ENCODE data around the gene KIF9.

KIF9 gene

DNA sequence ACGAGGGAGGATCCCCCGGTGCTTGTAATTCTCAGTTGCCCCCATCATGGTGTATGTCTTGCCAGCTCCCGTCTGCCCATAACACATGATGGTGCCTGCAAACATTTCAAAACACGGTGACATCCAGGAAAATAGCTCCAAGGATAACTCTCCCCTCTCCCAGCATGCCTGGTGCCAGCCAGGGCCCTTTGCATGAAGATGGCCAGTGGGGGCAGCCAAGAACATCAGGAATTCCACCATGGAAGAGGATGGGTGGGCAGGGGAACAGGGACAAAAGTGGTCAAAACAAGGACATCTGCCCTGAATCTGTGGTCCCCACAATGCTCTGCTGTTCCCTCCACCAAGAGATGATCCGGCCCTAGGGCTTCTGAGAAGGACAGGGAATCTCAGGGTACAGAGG, 9.0 kb downstream of the KIF9 start:
- no peak overlapping the region for H3K27ac ChIP-seq
- TF ChIP-seq ZFX (IDR thresholded peaks at IDR 0.05), result no peak
- TF ChIP-seq, protein P1, sequence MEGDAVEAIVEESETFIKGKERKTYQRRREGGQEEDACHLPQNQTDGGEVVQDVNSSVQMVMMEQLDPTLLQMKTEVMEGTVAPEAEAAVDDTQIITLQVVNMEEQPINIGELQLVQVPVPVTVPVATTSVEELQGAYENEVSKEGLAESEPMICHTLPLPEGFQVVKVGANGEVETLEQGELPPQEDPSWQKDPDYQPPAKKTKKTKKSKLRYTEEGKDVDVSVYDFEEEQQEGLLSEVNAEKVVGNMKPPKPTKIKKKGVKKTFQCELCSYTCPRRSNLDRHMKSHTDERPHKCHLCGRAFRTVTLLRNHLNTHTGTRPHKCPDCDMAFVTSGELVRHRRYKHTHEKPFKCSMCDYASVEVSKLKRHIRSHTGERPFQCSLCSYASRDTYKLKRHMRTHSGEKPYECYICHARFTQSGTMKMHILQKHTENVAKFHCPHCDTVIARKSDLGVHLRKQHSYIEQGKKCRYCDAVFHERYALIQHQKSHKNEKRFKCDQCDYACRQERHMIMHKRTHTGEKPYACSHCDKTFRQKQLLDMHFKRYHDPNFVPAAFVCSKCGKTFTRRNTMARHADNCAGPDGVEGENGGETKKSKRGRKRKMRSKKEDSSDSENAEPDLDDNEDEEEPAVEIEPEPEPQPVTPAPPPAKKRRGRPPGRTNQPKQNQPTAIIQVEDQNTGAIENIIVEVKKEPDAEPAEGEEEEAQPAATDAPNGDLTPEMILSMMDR (conservative IDR thresholded peaks at IDR 0.05), result no peak

DNA sequence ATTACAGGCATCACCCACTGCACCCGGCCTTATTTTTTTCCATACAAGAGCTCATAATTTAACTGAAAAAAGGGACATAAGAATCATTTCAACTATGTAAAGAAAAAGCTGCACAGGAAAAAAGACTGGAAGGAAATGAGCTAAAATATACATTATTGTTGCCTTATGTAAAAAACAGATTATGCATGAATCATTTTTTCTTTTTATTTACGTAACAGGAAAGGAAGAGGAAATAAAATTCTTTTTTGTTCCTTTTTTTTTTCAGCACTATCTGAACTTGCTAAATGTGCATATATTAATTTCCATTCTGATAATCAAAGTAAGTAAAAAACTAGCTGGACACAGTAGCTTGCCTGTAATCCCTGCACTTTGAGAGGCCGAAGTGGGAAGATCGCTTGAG, 12.1 kb downstream of the KIF9 start:
- no peak for TF ChIP-seq ZFX (IDR thresholded peaks at IDR 0.05)
- TF ChIP-seq, protein P1 (conservative IDR thresholded peaks at IDR 0.05), result no peak
- H3K27ac ChIP-seq, result no peak overlapping the region

DNA sequence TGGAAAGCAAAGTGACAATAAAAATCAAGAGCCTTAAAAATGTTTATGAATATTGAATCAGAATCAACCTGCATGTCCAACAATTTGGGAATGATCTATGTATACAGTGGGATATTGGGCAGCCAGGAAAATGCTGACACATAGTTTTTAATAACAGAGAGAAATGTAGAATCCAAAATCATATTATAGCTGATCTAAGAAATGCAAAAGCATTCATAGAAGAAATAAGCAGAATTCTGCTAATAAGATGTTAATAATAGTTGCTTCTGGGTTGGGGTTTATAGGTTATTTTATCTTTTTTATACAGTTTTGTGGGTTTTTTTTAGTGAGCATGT, 15.1 kb downstream of the KIF9 start:
- TF ChIP-seq, protein P1 (conservative IDR thresholded peaks at IDR 0.05), result no peak
- TF ChIP-seq ZFX (IDR thresholded peaks at IDR 0.05), result no peak
- H3K27ac ChIP-seq, result no peak overlapping the region

DNA sequence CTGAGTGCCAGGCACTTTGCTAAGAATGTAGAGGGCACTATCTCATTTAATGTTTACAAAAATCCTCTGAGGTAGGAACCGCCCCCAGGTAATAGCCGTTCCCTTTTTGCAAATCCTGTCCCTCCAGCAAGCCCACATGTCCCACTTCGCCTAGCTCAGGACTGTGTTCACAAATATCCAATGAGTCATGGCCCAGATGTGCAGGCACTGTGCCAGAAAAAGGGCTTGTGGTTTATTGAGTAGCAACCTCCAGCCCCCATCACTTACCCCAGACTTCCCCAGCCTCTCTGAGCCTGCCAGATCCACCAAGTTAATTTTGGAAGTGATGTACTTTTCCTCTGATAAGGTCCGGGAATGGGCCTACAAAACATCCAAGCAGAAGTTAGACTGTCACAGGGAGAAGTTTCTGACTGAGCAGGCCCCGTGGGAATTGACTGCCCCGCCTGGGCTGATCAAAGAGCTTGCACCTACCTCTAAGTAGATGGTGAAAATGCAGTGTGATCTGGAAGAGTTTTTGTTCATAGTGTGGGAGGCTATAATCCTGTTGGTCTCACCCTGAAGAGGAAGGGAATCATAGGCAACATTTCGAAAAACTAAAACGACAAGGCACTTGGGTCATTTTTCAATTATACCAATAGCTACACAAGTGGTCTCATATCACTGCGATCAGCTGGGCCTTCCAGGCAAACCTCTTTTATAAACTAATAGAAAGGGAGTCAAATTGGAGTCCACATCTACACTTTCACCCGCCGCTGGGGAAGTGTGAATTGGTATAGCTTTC, 15.7 kb downstream of the KIF9 start:
- H3K27ac ChIP-seq, result no peak overlapping the region
- TF ChIP-seq, protein P1 (conservative IDR thresholded peaks at IDR 0.05), result no peak
- TF ChIP-seq ZFX (IDR thresholded peaks at IDR 0.05), result no peak

DNA sequence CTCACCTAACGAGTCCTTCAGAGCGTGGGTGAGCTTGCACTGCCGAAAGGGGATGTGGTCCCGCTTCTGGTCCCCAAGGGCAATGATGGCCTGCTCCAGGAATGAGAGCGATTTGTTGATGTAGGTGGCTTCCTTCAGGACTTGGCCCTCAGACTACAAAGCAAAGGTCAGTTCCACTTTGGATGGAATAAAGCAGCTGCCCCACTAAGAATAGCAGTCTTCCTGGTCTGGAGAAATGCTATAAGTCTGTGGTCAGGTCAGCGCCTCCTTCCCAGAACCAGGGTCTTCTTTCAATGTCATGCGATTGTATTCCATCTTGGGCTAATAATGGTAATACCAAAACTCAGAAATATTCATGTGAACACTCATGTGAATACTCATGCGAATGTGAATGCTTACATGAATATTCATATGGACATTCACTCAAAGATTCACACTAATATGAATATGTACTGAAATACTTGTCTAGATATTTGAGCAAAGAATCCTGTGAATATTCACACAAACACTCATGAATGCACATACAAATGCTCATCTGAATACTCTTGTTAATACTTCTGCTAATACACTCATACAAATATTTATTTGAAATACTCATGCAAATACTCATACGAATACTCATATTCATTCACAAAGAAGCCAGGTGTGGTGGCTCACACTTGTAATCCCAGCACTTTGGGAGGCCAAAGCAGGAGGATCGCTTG, 16.7 kb downstream of the KIF9 start:
- TF ChIP-seq, protein P1 (conservative IDR thresholded peaks at IDR 0.05), result no peak
- no peak for TF ChIP-seq ZFX (IDR thresholded peaks at IDR 0.05)

DNA sequence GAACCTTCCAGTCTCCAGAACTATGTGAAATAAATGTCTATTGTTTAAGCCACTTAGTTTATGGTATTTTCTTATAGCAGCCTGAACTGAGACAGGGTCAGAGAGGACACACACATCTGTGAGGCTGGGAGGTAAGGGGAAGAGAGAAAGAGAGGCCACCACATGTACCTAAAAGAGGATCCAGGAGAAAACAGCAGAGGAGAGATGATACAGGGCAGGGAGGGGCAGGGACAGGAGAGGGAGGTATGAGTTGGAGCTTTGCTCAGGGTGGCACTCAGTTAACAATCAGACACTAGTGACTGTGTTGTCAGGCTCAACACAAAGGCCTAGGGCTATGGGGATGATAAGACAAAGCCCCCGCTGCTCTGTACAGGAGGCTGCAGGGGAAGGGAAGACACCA, 17.6 kb downstream of the KIF9 start:
- TF ChIP-seq, protein P1 (conservative IDR thresholded peaks at IDR 0.05), result no peak
- TF ChIP-seq ZFX (IDR thresholded peaks at IDR 0.05), result no peak
- H3K27ac ChIP-seq, result no peak overlapping the region

More for the DNA sequence above, 16.7 kb downstream of the KIF9 start:
- H3K27ac ChIP-seq, result no peak overlapping the region

DNA sequence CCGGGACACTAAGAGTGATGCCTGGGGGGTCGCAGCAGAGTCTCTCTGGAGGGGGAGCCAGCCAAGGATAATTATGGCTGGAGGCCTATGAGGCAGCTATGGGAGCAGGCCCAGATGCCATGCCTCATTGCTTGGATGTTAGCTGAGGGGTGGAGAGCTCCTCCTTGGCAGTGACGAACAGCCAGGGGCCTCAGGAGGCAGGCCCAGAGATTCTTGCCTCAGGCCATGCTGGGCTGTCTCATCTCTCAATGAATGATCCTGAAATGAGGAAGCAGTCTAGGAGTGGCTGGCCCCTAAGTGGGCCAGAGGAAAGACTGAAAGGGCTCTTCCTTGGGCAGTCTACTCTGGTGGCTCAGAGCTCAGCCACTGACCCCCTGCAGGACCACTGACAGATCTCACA, 21.3 kb downstream of the KIF9 start:
- TF ChIP-seq, protein P1 (conservative IDR thresholded peaks at IDR 0.05), result no peak
- no peak for TF ChIP-seq ZFX (IDR thresholded peaks at IDR 0.05)
- no peak overlapping the region for H3K27ac ChIP-seq

All from C4-2B (cell line).